K562 (cell line): Measurements from ENCODE around the gene PEX6. TPM values are rescaled to one million over a fixed set of nuclear protein-coding genes. Genes with fewer than 3 reads are reported as not detected.
A peak's percentile ranks its signal among the peaks of the same experiment; 100 is the strongest.

Experiments used
- CBFA2T3 ChIP-seq: fragments of 450-650 bp; IDR thresholded peaks from 2 replicates; pipeline ENCODE4 v1.6.1; 2017
- ELF4 ChIP-seq: fragments of 450-650 bp; formaldehyde crosslinking; IDR thresholded peaks from 2 replicates; pipeline ENCODE4 v1.4.0; 2022; ENCODE audit warnings: missing genetic modification characterization
- HDAC1 ChIP-seq, 2 experiments: fragments of 450-650 bp; IDR thresholded peaks; 2 replicates each; pipeline ENCODE4 v1.6.1; 2016 to 2017; ENCODE audit warnings: inconsistent platforms in 1 of 2, mild to moderate bottlenecking in 1 of 2, moderate library complexity in 1 of 2
- LEF1 ChIP-seq: fragments of 450-650 bp; IDR thresholded peaks from 2 replicates; pipeline ENCODE4 v1.6.1; 2016; ENCODE audit warnings: mild to moderate bottlenecking
- PHF8 ChIP-seq: fragments of 200-600 bp; sonication (generic); IDR thresholded peaks from 2 replicates; pipeline ENCODE4 v1.6.1; 2012; ENCODE audit warnings: mixed run types, mild to moderate bottlenecking, inconsistent platforms, low read length, moderate library complexity, borderline replicate concordance
- RCOR1 ChIP-seq, 2 experiments: IDR thresholded peaks; 2 replicates each; pipeline ENCODE4 v1.6.1; 2012; ENCODE audit warnings: low read depth in 2 of 2, low read length in 2 of 2, borderline replicate concordance in 1 of 2, improper control_type of control experiment in 1 of 2
- RFX5 ChIP-seq: IDR thresholded peaks from 2 replicates; pipeline ENCODE4 v1.6.1; 2011; ENCODE audit warnings: low read depth, mild to moderate bottlenecking, improper control_type of control experiment, low read length
- SMARCA5 ChIP-seq: fragments of 450-650 bp; IDR thresholded peaks from 2 replicates; pipeline ENCODE4 v1.6.1; 2016
- SMARCE1 ChIP-seq: fragments of 450-650 bp; IDR thresholded peaks from 2 replicates; pipeline ENCODE4 v1.7.1; 2016; ENCODE audit warnings: mild to moderate bottlenecking
- TCF3 ChIP-seq: sonication (generic); formaldehyde crosslinking; IDR thresholded peaks from 2 replicates; pipeline ENCODE4 v1.4.0; 2020; ENCODE audit warnings: mild to moderate bottlenecking, missing genetic modification reagents
- ZNF12 ChIP-seq: sonication (generic); formaldehyde crosslinking; IDR thresholded peaks from 2 replicates; pipeline ENCODE4 v1.4.0; 2020; ENCODE audit warnings: mild to moderate bottlenecking, missing genetic modification reagents
- ZNF644 ChIP-seq: fragments of 200-800 bp; sonication (Bioruptor generic); IDR thresholded peaks from 2 replicates; pipeline ENCODE4 v1.6.1; 2016; ENCODE audit warnings: low read depth, missing genetic modification characterization, missing compliant biosample characterization
- polyA plus RNA-seq, 8 experiments: library from polyadenylated mRNA; depleted of rRNA in 4 of 8; stranded (reverse) in 5 of 8; unstranded in 3 of 8; fragments of >200 nt; fragmentation: Nextera tagmentation in 2 of 8; fragmentation: Illumina TruSeq in 1 of 8; extraction: Ambion mirVana in 2 of 8; extraction: Trizol in 1 of 8; gene quantifications; 2 replicates each; pipeline versions ENCODE4 v1.2.1 to v1.2.3, GENCODE V29; 2011 to 2014; ENCODE audit warnings: inconsistent platforms in 1 of 8, missing spikeins in 1 of 8
- total RNA-seq, 7 experiments: library from RNA; depleted of rRNA in 6 of 7; stranded (reverse); fragments of >200 nt in 6 of 7; fragmentation: Illumina TruSeq in 2 of 7; extraction: Trizol in 2 of 7; gene quantifications; 2 replicates each; pipeline versions ENCODE4 v1.2.1 to v1.2.3, GENCODE V29; 2011 to 2021; ENCODE audit warnings: low replicate concordance in 1 of 7
- TF ChIP-seq, protein P1 (sequence below): fragments of 450-650 bp; IDR thresholded peaks from 2 replicates; pipeline ENCODE4 v1.6.1; 2018; ENCODE audit not compliant: partially characterized antibody
- TF ChIP-seq, protein P2 (sequence below), 2 experiments: fragments of 200-800 bp in 1 of 2; sonication (Bioruptor generic) in 1 of 2; sonication (generic) in 1 of 2; formaldehyde crosslinking in 1 of 2; IDR thresholded peaks in 1 of 2; conservative IDR thresholded peaks in 1 of 2; 2 replicates each; pipeline versions ENCODE4 v1.5.0 to v1.6.1; 2016 to 2020; ENCODE audit warnings: missing compliant biosample characterization in 1 of 2, missing genetic modification characterization in 1 of 2, missing genetic modification reagents in 1 of 2
- TF ChIP-seq, protein P3 (sequence below): sonication (generic); formaldehyde crosslinking; IDR thresholded peaks from 2 replicates; pipeline ENCODE4 v1.8.0; 2023; ENCODE audit warnings: mild to moderate bottlenecking, missing genetic modification reagents
- TF ChIP-seq, protein P4 (sequence below): fragments of 450-650 bp; IDR thresholded peaks from 2 replicates; pipeline ENCODE4 v1.6.1; 2016
- TF ChIP-seq, protein P5 (sequence below): sonication (generic); formaldehyde crosslinking; IDR thresholded peaks from 2 replicates; pipeline ENCODE4 v1.8.0; 2022; ENCODE audit warnings: mild to moderate bottlenecking, missing genetic modification reagents, borderline replicate concordance

PEX6 gene
- total and polyA plus RNA-seq, 9 of the 15 experiments (the other 6 are each of a cell fraction or from before 2014, with no cell fraction given), result 0.17 to 20.8 (median 6.9) TPM

DNA sequence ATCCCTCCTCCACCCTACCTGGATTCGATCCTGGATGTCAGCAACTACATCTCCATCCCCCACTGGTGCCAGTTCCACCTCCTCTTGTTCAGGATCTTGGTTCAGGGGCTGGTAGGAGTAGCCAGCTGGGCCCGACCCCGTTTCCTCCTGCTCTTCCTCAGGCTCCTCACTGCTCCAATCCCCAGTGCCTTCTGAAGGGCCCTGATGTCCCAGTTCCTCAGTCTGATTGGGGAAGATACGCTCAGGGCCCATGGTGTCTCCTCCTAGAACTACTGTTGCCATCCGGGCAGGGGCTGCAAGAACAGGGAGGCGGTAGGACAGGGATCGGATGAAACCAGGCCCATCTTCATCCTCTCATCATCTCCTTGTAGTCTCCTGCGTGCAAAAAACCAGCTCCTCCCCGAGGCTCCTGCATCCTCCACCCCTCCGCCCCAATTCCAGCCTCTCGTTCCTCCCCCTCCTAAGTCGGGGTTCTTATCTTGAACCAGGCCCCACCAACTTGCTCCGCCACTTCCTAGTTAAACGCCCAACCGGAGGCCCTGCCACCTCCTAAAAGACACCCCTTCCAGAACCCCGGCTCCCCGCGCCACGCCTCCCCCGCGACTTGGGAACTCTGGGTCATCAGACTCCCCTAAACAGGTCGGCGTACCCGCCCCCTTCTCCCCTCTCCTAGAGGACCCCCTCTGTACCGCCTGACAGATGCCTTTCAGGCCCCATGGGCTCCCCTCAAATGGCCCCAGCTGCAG lies 34.3 kb upstream of the PEX6 start (continued):
- TF ChIP-seq, protein P1, sequence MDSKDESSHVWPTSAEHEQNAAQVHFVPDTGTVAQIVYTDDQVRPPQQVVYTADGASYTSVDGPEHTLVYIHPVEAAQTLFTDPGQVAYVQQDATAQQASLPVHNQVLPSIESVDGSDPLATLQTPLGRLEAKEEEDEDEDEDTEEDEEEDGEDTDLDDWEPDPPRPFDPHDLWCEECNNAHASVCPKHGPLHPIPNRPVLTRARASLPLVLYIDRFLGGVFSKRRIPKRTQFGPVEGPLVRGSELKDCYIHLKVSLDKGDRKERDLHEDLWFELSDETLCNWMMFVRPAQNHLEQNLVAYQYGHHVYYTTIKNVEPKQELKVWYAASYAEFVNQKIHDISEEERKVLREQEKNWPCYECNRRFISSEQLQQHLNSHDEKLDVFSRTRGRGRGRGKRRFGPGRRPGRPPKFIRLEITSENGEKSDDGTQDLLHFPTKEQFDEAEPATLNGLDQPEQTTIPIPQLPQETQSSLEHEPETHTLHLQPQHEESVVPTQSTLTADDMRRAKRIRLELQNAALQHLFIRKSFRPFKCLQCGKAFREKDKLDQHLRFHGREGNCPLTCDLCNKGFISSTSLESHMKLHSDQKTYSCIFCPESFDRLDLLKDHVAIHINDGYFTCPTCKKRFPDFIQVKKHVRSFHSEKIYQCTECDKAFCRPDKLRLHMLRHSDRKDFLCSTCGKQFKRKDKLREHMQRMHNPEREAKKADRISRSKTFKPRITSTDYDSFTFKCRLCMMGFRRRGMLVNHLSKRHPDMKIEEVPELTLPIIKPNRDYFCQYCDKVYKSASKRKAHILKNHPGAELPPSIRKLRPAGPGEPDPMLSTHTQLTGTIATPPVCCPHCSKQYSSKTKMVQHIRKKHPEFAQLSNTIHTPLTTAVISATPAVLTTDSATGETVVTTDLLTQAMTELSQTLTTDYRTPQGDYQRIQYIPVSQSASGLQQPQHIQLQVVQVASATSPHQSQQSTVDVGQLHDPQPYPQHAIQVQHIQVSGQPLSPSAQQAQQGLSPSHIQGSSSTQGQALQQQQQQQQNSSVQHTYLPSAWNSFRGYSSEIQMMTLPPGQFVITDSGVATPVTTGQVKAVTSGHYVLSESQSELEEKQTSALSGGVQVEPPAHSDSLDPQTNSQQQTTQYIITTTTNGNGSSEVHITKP, result peak; percentile 54
- TF ChIP-seq RCOR1 (IDR thresholded peaks at IDR 0.05; ENCODE audit: borderline replicate concordance in 1 of 2, low read depth in 2 of 2, low read length in 2 of 2) (no peak), ZNF644 (no peak), LEF1 (0 out of 2 replicates have a peak, but pooled peaks have one; percentile 25), SMARCE1 (0 out of 2 replicates have a peak, but pooled peaks have one; percentile 59), HDAC1 (IDR thresholded peaks at IDR 0.05) (peak in 1 of 2 experiments; percentile 86; a peak in 2 of 4 replicates), CBFA2T3 (0 out of 2 replicates have a peak, but pooled peaks have one; percentile 15), ELF4 (CRISPR knock-in tag) (no peak), TCF3 (no peak), ZNF12 (0 out of 2 replicates have a peak, but pooled peaks have one; percentile 6), RFX5 (no peak), SMARCA5 (no peak), PHF8 (peak; percentile 77; the same call in 1 of the 2 replicates)
- TF ChIP-seq, protein P2, sequence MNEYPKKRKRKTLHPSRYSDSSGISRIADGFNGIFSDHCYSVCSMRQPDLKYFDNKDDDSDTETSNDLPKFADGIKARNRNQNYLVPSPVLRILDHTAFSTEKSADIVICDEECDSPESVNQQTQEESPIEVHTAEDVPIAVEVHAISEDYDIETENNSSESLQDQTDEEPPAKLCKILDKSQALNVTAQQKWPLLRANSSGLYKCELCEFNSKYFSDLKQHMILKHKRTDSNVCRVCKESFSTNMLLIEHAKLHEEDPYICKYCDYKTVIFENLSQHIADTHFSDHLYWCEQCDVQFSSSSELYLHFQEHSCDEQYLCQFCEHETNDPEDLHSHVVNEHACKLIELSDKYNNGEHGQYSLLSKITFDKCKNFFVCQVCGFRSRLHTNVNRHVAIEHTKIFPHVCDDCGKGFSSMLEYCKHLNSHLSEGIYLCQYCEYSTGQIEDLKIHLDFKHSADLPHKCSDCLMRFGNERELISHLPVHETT (CRISPR knock-in tag; conservative IDR thresholded peaks at IDR 0.05 in 1 of 2, IDR thresholded peaks at IDR 0.05 in 1 of 2), result peak in 1 of 2 experiments; percentile 95; a peak in 2 of 4 replicates
- TF ChIP-seq, protein P3, sequence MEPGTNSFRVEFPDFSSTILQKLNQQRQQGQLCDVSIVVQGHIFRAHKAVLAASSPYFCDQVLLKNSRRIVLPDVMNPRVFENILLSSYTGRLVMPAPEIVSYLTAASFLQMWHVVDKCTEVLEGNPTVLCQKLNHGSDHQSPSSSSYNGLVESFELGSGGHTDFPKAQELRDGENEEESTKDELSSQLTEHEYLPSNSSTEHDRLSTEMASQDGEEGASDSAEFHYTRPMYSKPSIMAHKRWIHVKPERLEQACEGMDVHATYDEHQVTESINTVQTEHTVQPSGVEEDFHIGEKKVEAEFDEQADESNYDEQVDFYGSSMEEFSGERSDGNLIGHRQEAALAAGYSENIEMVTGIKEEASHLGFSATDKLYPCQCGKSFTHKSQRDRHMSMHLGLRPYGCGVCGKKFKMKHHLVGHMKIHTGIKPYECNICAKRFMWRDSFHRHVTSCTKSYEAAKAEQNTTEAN, result 0 out of 2 replicates have a peak, but pooled peaks have one; percentile 35
- TF ChIP-seq, protein P4, sequence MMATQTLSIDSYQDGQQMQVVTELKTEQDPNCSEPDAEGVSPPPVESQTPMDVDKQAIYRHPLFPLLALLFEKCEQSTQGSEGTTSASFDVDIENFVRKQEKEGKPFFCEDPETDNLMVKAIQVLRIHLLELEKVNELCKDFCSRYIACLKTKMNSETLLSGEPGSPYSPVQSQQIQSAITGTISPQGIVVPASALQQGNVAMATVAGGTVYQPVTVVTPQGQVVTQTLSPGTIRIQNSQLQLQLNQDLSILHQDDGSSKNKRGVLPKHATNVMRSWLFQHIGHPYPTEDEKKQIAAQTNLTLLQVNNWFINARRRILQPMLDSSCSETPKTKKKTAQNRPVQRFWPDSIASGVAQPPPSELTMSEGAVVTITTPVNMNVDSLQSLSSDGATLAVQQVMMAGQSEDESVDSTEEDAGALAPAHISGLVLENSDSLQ, result no peak
- TF ChIP-seq, protein P5, sequence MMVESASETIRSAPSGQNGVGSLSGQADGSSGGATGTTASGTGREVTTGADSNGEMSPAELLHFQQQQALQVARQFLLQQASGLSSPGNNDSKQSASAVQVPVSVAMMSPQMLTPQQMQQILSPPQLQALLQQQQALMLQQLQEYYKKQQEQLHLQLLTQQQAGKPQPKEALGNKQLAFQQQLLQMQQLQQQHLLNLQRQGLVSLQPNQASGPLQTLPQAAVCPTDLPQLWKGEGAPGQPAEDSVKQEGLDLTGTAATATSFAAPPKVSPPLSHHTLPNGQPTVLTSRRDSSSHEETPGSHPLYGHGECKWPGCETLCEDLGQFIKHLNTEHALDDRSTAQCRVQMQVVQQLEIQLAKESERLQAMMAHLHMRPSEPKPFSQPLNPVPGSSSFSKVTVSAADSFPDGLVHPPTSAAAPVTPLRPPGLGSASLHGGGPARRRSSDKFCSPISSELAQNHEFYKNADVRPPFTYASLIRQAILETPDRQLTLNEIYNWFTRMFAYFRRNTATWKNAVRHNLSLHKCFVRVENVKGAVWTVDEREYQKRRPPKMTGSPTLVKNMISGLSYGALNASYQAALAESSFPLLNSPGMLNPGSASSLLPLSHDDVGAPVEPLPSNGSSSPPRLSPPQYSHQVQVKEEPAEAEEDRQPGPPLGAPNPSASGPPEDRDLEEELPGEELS (CRISPR knock-in tag), result 0 out of 2 replicates have a peak, but pooled peaks have one; percentile 48
